ENCODE data around the gene WDR5. TPM values are rescaled to one million over a fixed set of nuclear protein-coding genes. Genes with fewer than 3 reads are reported as not detected.

WDR5 gene
- total and polyA plus RNA-seq, 12 donors: 14.0 to 22.5 (median 17.8) TPM

- intact Hi-C loops (cut with DNase I): no loop called here
- no peaks in the 10 kb centered on the region for H3K36me3 ChIP-seq
- H3K4me3 ChIP-seq: no peak overlapping the region
- H3K9me3 ChIP-seq: peaks cover 0 to 15% (median 5%) of the 10 kb centered on the region in 11 donors
- DNase-seq: peak; percentile 82 to 84
- peak overlapping the region in 6 of 10 donors; percentile 0 to 78 (median 40) for H3K27ac ChIP-seq
- H3K4me1 ChIP-seq: peaks cover 17 to 60% (median 31%) of the 10 kb centered on the region in 9 donors
- H3K27me3 ChIP-seq: no peaks in the 10 kb centered on the region
- WGBS, 2 donors: 36 to 42% methylated on average over 19 of the region's 19 CpGs
- peak; percentile 27 to 87 (median 74) for ATAC-seq
- no peak for TF ChIP-seq CTCF (IDR thresholded peaks at IDR 0.05)
Measured at GRCh38 chr9:134208310-134208841, 72.5 kb downstream of the WDR5 start.

GRCh38 chr9:134208981-134209725, 73.3 kb downstream of the WDR5 start:
- Histone ChIP-seq H3K4me3 (no peak overlapping the region), H3K4me1 (peaks cover 17 to 65% (median 36%) of the 10 kb centered on the region in 9 donors), H3K9me3 (peaks cover 0 to 8% (median 0%) of the 10 kb centered on the region in 11 donors), H3K36me3 (no peaks in the 10 kb centered on the region), H3K27me3 (no peaks in the 10 kb centered on the region), H3K27ac (peak overlapping the region in 5 of 10 donors; percentile 16 to 78 (median 50))
- ATAC-seq (no peak), DNase-seq (peak in 1 of 2 donors; percentile 5)
- 94 to 97% methylated on average over 20 of the region's 20 CpGs for WGBS, 2 donors
- TF ChIP-seq CTCF (IDR thresholded peaks at IDR 0.05): no peak
- intact Hi-C loops (cut with DNase I): no loop called here

Other genes starting within 250 kb of the WDR5 start
- gene VAV2, start 143.8 kb upstream of the WDR5 start, total RNA-seq: 1 to 10 TPM; 2.9 to 7.1 (median 5.0) TPM
- gene VAV2, start 143.8 kb upstream of the WDR5 start, polyA plus RNA-seq: 1 to 10 TPM; 4.3 to 5.7 TPM
- gene BRD3OS, start 110.6 kb upstream of the WDR5 start, total RNA-seq: 10 to 100 TPM in 2 of 10 donors, 1 to 10 TPM in 8; 4.1 to 11.6 (median 7.8) TPM
- 1 to 10 TPM; 4.8 to 6.7 TPM for gene BRD3OS, start 110.6 kb upstream of the WDR5 start, polyA plus RNA-seq
- 10 to 100 TPM; 23.2 to 34.4 (median 29.7) TPM for gene BRD3, start 68.1 kb upstream of the WDR5 start, total RNA-seq
- 10 to 100 TPM in 1 of 2 donors, 1 to 10 TPM in 1; 5.7 to 11.1 TPM for gene BRD3, start 68.1 kb upstream of the WDR5 start, polyA plus RNA-seq
- gene RNU6ATAC, start 28.5 kb downstream of the WDR5 start, total RNA-seq: 100 to 1,000 TPM in 3 of 10 donors, 10 to 100 TPM in 6, not detected in 1; 21.4 to 172 (median 66.8) TPM
- gene RNU6ATAC, start 28.5 kb downstream of the WDR5 start, polyA plus RNA-seq: not detected
- gene RXRA, start 190.4 kb downstream of the WDR5 start, total RNA-seq: 10 to 100 TPM; 38.4 to 92.3 (median 43.6) TPM
- 10 to 100 TPM; 22.6 to 39.1 TPM for gene RXRA, start 190.4 kb downstream of the WDR5 start, polyA plus RNA-seq

All from heart right ventricle (tissue), 16 donors.